ENCODE measurements around the gene AMPD3.

The AMPD3 gene

GRCh38 chr11:10499452-10499851 lies 44.4 kb downstream of the AMPD3 start:
- no peak for TF ChIP-seq CTCF (IDR thresholded peaks at IDR 0.05; ENCODE audit: control insufficient read depth, extremely low read depth, insufficient read depth)
- no peak overlapping the region for H3K4me3 ChIP-seq (ENCODE audit: low read depth, low read length)
- DNase-seq (ENCODE audit: low read depth), result no peak

GRCh38 chr11:10499874-10500601 lies 45.0 kb downstream of the AMPD3 start:
- H3K4me3 ChIP-seq (ENCODE audit: low read depth, low read length), result no peak overlapping the region
- TF ChIP-seq CTCF (IDR thresholded peaks at IDR 0.05; ENCODE audit: control insufficient read depth, extremely low read depth, insufficient read depth), result no peak
- DNase-seq (ENCODE audit: low read depth), result no peak

GRCh38 chr11:10500757-10501684 lies 46.0 kb downstream of the AMPD3 start:
- TF ChIP-seq CTCF (IDR thresholded peaks at IDR 0.05; ENCODE audit: control insufficient read depth, extremely low read depth, insufficient read depth), result no peak
- H3K4me3 ChIP-seq (ENCODE audit: low read depth, low read length), result no peak overlapping the region
- no peak for DNase-seq (ENCODE audit: low read depth)

GRCh38 chr11:10502065-10502680 lies 47.1 kb downstream of the AMPD3 start:
- H3K4me3 ChIP-seq (ENCODE audit: low read depth, low read length), result no peak overlapping the region
- TF ChIP-seq CTCF (IDR thresholded peaks at IDR 0.05; ENCODE audit: control insufficient read depth, extremely low read depth, insufficient read depth), result no peak
- DNase-seq (ENCODE audit: low read depth), result no peak

- no peak overlapping the region for H3K4me3 ChIP-seq (ENCODE audit: low read depth, low read length)
- TF ChIP-seq CTCF (IDR thresholded peaks at IDR 0.05; ENCODE audit: control insufficient read depth, extremely low read depth, insufficient read depth), result no peak
- no peak for DNase-seq (ENCODE audit: low read depth)
These were observed 47.7 kb downstream of the AMPD3 start for GRCh38 chr11:10502770-10503169.

GRCh38 chr11:10503221-10503620 lies 48.2 kb downstream of the AMPD3 start:
- H3K4me3 ChIP-seq (ENCODE audit: low read depth, low read length), result no peak overlapping the region
- no peak for DNase-seq (ENCODE audit: low read depth)
- no peak for TF ChIP-seq CTCF (IDR thresholded peaks at IDR 0.05; ENCODE audit: control insufficient read depth, extremely low read depth, insufficient read depth)
